C4-2B (cell line): ENCODE results near the gene CYP2D6.
"Not testable (repeated sequence)": the region's sequence is repeated elsewhere in the genome, so short reads cannot be mapped to it uniquely, and the experiment has no call there.

Experiments
- H3K27ac ChIP-seq: fragments of 450-650 bp; 2 replicates; pipeline ENCODE4 v1.5.1; 2017
- CTCF ChIP-seq: fragments of 450-650 bp; conservative IDR thresholded peaks from 2 replicates; pipeline ENCODE4 v1.5.1; 2017; ENCODE audit warnings: mild to moderate bottlenecking
- ZFX ChIP-seq: fragments of 450-650 bp; IDR thresholded peaks from 2 replicates; pipeline ENCODE4 v1.6.1; 2017

The CYP2D6 gene

GRCh38 chr22:42156121-42156520, 25.5 kb upstream of the CYP2D6 start:
- no peak for TF ChIP-seq ZFX
- TF ChIP-seq CTCF: no peak
- no peak overlapping the region for H3K27ac ChIP-seq

DNA sequence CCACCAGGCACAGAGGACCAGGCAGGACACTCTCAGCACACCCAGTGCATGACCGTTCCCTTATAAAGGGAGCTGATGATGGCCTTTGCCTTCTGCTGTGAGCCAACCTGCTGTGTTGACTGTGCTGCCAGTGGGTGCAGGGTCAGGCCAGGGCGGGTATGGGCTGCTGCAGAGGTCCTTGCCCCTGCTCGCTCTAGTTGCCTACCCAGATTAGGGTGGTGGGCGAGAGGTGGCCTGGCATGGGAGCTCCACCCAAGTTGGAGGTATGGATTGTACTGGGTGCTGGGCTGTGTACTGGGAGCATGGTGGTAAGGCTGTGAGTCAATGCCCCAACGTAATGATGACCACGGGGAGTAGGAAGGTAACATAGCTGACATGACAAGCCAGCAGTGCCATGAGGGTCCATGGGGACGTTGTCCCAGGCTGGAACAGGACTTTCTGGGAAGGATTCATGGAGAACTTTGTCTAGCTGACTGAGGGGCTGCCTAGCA, 24.5 kb upstream of the CYP2D6 start:
- H3K27ac ChIP-seq: no peak overlapping the region
- TF ChIP-seq ZFX: no peak
- TF ChIP-seq CTCF: no peak

GRCh38 chr22:42154293-42155052, 23.9 kb upstream of the CYP2D6 start:
- TF ChIP-seq CTCF: no peak
- no peak for TF ChIP-seq ZFX
- no peak overlapping the region for H3K27ac ChIP-seq

DNA sequence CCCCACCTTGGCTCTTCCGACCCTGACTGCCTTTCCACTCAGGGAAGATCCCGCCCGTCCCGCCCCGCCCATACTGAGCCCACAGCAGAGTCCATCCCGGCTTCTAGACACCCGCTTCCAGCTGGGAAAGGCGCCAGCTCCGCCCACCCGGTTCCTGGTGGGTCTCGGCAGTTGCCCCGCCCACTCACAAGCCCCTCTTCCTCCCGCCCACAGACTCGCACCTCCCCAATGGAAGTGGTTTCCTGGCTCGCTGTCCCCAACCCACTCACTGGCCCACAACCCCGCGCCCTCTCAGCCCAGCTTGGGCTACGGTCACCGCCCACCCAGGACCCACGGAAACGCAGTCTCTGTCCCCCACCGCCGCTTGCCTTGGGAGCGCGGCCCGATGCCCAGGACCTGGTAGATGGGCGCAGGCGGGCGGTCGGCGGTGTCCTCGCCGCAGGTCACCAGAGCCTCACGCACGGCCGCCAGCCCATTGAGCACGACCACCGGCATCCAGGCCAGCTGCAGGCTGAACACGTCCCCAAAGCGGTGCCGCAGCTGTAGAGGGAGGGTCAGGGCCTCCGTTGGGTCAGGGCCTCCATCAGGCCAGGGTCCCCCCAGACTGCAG, 22.2 kb upstream of the CYP2D6 start:
- no peak overlapping the region for H3K27ac ChIP-seq
- no peak for TF ChIP-seq CTCF

DNA sequence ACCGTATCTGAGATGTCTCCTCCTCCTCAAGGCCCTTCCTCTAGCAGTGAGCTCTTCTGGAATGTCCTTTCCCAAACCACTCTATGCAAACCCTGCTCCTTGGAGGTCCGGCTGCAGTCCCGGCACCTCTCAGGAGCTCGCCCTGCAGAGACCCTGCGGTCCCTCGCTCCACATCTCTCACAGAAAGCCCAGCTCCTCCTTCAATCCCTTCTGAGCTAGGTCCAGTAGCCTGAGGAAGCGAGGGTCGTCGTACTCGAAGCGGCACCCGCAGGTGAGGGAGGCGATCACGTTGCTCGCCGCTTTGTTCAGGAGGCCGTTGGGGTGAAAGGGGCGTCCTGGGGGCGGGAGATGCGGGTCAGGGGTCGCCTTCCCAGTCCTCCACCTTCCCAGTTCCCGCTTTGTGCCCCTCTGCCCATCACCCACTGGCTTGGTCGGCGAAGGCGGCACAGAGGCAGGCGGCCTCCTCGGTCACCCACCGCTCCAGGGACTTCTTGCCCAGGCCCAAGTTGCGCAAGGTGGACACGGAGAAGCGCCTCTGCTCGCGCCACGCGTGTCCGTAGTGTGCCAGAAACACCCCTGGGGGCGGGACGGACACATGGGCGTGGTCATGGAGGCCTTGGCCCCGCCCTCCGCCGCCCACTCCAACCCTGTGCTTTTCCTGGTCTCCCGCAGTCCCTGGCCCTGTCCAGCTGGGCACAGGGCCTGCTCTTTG, 21.5 kb upstream of the CYP2D6 start:
- no peak for TF ChIP-seq ZFX
- no peak for TF ChIP-seq CTCF
- H3K27ac ChIP-seq: no peak overlapping the region

DNA sequence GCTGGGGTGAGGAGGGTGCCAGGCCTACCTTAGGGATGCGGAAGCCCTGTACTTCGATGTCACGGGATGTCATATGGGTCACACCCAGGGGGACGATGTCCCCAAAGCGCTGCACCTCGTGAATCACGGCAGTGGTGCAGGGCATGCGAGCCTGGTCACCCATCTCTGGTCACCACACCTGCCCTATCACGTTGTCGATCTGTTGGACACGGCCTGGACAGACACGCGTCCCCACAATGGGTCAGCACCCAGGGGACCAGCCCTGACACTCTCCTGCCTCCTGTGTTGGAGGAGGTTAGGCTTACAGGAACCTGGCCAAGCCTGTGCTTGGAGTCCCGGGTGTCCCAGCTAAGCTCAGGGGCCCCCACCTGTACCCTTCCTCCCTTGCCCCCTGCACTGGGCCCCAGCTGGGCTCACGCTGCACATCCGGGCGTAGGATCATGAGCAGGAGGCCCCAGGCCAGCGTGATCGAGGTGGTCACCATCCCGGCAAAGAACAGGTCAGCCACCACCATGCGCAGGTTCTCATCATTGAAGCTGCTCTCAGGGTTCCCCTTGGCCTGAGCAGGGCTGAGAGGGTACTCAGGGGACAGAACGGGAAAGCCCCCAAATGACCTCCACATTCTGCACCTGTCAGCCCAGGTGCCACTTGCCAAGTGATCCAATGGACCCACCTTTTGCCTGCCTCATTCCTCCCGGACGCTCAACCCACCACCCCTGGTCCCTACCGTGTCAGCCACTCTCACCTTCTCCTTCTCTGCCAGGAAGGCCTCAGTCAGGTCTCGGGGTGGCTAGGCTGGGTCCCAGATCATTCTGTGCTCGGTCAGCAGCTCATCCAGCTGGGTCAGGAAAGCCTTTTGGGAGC, 20.3 kb upstream of the CYP2D6 start:
- H3K27ac ChIP-seq: no peak overlapping the region
- TF ChIP-seq CTCF (no peak), ZFX (no peak)

DNA sequence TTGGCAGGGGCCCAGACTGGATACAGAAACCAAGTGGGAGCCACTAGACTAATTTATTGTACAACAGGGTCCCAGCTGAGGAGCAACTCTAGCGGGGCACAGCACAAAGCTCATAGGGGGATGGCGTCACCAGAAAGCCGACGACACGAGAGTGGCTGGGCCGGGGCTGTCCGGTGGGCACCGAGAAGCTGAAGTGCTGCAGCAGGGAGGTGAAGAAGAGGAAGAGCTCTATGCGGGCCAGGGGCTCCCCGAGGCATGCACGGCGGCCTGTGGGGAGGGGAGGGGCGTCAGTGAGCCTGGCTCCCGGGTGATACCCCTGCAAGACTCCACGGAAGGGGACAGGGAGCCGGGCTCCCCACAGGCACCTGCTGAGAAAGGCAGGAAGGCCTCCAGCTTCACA, 19.2 kb upstream of the CYP2D6 start:
- H3K27ac ChIP-seq: not testable (repeated sequence)
